GM18511 (cell line): ENCODE data around the gene KIF16B.
"Not testable (repeated sequence)": the region's sequence is repeated elsewhere in the genome, so short reads cannot be mapped to it uniquely, and the experiment has no call there.

ENCODE experiments used
- ATAC-seq: cut with Tn5 transposase; IDR thresholded peaks from one replicate; pipeline ENCODE4 v1.9.1; 2021; ENCODE audit warnings: mild to moderate bottlenecking, moderate library complexity; ENCODE audit not compliant: unreplicated experiment

The KIF16B gene

DNA sequence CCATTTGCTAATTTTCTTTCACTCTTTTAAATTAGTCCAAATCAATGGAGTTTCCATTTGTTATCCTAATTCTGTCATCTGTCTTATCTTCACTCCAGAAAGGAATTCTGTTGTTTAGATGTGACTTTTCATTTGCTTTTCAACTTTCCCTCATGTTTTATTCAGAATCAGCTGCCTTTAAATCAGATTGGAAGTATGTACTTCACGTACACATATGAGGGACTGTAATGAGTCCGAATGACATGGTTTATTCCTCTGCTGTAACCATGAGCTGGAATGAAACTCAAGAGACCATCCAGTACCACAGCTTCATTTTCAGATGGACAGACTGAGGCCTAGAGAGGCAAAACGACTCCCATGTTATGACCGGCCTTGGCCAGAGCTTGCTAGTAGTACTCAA lies 302.3 kb downstream of the KIF16B start:
- no peak for ATAC-seq

DNA sequence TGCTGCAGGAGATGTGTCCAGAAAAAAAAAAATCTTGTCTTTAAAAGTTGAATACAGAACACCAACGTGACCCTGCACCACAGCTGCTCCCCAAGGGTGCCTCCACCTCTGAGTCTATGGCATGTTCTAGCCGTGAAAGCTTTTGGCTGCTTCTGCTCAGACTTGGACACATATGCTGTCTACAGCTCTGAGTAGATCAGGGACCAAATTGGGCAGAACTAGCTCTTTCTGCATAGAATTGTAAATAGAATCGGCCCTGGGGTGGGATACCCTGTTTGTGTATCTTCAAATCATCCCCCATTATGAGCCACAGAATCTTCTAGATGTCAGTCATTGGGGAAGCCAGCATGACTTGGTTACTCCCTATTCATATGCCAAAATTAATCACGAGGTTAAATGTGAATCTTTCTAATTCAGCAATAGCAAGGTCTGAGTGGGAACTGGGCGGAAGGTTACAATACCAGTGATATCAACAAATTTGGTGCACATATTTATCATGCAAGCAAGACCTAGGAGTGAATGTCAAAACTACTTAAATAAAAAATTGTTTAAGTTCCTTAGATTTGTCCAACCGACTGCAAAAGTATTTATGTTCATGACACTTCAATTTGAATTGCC lies 302.8 kb downstream of the KIF16B start:
- no peak for ATAC-seq

DNA sequence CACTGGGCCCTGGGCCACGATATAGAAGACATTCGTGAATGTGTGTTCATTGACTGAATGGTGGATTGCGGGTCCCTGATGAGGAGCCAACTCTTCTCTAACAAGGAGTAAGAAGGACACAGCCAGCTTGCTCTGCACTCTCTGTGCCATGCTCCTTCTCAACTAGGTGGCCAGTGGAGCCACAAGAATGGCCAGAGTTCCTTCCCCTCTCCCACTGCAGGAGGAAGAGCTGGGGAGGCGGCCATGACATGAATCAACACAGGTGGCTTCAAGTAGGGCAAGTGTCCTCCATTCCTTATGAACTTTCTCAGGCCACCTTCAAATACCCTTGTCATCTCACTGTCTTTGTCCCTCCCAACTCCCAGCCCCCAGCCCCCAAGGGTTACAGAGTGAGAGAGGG lies 305.7 kb downstream of the KIF16B start:
- ATAC-seq = no peak

DNA sequence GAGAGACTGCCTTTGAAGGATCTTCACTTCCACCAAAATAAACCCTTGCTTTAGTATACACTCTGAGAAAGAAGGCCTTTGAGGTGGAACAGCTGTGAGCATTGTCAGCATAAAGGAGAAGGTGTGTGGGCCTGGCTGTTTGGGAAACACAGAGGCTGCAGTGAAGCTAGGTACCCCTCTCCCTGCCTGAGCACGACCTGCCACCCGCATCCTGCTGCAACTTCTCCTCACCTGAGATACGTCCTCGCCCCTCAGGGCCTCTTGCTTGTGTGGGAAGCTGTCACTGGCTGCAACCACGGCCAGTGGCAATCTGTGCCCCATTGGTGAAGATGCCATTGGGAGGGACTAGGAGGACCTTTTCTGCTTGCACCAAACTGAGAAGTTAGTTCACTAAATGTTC lies 307.9 kb downstream of the KIF16B start:
- ATAC-seq = no peak

DNA sequence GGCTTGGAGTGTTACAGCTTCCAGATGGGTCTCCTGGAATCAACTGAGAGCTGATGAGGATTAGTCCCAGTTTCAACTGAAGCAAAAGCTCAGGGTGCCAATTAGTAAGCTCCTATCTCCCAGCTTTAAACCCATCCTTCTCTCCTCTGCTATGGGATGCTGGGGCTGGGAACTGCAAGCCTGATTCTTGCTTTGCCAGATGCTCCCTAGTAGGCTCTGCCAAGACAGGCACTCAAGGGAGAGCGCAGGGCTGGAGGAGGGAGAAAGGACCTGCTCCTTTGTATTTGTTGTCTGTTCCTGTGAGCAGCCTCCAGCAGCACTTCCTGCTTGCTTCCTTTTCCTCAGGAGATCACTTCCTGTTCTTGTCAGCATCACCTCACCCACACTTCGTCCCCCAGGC lies 309.7 kb downstream of the KIF16B start:
- no peak for ATAC-seq

DNA sequence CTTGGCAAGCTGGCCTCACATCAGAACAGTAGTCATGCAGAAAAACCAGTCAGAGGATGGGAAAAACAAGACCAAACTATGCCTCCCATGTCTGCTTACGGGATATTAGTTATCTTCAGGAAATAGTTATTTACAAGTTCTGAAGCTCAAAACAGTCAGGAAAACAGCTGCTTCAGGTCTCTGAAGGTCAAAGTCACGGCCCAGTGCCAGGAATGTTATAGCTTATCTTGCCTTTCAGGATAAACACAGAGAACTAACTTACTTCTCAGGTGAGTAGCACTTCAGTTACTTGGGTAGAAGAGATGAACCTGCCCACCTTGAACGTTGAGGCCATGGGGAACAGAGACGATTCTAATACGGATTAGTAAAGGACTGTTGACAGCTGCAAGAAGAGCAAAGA lies 310.7 kb downstream of the KIF16B start:
- no peak for ATAC-seq

DNA sequence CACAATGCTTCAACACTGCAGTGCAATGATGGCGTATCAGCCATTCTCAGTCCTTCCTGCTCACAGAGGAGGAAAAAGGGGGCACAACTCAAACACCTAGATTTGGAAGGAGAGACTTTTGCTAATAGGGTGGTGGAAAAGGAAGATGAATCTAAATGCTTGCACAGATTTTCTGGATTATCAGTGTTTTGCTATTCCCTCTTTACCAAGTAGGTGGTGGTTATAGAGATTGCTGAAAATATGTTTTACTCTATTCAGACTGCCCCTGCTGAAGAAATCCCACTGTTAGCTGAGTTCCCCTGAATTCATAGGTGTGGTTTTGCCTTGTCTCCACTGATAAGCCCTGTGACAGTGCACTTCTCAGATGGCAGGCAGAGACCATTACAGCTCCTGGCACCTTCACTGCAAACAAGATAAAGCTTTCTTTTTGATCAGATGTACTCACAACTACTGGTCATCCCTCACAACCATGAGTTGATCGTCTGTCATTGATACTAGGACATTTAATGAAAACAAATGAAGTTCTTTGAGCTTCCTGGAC lies 311.4 kb downstream of the KIF16B start:
- ATAC-seq = no peak

DNA sequence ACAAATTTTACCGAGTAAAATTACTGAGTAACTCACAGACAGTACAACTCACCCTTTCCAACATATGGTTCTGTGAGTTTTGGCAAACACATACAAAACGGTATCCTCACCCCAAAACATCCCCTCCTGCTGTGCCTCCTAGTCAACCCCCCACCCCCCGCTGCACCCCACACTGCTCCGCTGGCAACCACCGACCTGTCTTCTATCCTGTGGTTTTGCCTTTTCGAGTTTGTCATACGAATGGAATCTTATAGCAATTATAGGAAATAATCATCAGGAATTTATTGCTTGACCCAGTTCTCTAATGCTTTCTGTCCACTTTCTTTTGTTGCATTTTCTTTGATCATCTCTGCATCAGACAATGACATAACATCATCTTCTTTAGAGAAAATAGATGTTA lies 312.3 kb downstream of the KIF16B start:
- no peak for ATAC-seq

DNA sequence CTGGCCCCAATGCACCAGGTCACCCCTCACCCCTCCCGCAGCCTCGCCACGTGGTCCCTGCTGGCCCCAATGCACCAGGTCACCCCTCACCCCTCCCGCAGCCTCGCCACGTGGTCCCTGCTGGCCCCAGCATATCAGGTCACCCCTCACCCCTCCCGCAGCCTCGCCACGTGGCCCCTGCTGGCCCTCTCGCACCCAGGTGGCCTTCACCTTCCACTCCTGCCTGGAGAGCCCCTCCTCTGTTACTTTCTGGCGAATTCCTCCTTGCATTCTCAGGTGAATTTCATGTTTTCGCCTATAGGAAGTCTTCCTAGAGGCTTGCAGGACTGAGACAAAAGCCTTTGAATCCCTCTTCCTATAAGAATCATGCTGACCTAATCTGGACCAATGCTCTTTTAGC lies 313.1 kb downstream of the KIF16B start:
- not testable (repeated sequence) for ATAC-seq

DNA sequence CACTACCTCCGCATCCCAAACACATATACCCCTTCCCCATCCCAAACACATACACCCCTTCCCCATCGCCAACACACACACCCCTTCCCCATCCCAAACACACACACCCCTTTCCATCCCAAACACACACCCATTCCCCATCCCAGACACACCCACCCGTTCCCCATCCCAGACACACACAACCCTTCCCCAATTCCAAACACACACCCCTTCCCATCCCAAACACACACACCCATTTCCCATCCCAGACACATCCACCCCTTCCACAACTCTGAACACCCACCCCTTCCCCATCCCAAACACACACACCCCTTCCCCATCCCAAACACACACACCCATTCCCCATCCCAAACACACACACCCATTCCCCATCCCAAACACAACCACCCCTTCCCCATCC lies 314.5 kb downstream of the KIF16B start:
- no peak for ATAC-seq

DNA sequence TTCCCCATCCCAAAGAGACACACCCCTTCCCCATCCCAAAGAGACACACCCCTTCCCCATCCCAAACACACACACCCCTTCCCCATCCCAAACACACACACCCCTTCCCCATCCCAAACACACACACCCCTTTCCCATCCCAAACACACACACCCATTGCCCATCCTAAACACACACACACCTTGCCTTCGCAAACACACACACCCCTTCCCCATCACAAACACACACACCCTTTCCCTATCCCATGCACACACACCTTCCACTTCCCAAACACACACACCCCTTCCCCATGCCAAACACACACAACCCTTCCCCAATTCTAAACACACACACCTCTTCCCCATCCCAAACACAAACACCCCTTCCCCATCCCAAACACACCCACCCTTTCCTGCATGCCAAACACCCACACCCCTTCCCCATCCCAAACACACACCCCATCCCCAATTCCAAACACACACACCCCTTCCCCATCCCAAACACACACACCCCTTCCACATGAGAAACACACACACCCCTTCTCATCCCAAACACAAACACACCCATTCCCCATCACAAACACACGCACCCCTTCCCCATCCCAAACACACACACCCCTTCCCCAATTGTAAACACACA lies 315.3 kb downstream of the KIF16B start:
- no peak for ATAC-seq

DNA sequence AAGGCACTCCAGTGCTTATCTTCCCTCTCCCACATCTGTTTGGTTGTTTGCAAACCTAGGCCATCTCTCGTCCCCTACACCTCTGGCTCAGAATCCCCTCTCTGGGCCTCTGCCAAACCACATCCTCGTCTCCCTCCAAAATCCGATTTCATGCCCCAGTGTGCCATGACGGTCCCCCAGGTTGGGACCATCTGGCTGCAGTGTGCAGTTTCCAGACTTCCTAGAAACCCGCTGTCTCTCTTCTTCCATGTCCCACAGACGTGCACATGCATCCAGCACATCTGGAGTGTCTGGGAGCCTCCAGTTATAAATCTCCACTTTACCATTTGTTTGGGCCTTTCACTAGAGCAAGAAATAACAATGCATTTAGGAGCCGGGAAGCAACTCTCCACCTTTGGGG lies 316.2 kb downstream of the KIF16B start:
- ATAC-seq = no peak

DNA sequence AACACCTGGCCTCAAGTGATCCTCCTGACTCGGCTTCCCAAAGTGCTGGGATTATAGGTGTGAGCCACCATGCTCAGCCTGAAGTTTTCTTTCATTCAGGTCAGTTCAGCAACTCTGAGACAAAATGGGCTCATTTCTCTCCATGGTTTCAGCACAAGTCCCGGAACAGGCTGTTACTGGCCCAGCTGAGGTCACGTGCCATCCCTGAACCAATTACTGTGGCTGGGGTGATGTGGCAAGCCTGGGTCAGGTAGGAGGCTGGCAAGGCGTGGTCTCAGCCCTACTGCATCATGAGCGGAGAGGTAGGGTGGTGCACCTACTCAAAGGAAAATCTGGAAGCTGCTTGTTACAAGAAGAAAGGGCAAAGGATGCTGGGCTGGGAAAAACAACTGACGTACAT lies 326.4 kb downstream of the KIF16B start:
- no peak for ATAC-seq

DNA sequence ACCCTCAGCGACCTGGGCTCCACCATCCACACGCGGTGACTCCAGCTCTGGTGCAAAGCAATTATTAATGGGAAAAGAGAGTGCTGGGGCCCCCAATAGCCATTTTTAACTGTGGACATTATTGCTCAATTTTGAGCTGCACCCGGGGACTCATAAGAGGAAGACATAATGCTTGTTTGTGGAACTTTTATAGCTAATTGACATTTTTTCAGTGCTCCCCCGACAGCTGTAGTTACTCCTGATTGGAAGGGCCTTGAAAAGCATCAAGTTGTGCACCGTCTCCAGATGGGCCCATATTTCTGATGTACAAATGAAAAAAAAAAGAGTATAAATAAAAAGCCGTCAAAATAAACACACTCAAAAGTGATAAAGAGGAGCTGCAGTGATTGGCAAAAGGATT lies 327.0 kb downstream of the KIF16B start:
- no peak for ATAC-seq

DNA sequence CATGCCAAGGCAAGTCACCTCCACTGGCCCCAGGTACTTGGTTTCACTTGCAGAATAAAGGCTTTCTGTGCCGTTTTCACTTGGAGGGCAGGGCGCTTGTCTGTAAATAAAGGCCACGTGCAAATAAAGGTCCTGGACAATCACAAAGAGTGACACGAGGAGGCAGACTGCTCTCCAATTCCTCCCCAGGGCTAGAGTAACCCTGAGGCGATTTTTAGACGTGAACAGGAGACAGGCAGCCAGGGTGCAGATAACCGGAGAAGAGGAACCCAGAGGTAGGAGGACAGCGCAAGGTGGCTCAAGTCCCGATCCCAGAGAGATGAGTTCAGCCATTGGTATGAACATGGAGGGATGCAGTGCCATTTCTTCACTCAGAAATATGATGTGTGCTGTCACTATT lies 327.4 kb downstream of the KIF16B start:
- no peak for ATAC-seq

DNA sequence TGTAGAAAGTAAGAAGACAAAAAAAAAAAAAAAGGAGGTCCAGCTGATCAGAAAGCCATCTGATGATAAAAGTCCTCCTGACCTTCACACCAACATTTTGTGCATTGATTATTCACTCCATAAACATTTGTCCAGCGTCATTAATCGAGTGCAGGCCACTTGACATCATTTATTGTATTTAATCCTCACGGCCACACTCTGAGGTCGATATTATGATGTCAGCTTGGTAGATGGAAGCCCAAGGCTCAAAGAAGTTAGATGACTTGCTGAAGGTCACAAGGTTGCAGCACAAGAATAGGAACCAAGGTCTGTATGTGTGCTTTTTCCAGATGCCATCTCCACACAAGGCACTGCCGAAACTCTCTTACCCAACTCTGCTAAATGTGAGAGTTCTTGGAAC lies 328.4 kb downstream of the KIF16B start:
- ATAC-seq = no peak

DNA sequence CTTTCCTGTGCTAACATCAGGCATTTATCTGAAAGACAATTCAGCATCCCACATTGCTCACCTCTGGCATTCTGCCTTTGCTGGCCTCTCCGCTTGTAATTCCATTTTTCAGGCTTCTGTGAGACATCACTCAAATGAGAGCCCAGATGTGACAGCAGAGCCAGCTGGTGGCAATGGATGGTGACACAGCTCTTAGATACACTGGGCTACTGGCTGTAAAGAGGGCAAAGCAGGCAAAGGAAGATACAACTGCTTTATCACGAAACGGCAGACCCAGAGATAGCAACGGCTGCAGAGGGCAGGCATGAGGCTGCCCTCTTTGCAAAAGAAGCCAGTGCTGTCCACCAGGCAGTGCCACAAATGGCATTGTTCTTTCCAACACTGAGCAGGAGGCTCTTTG lies 329.8 kb downstream of the KIF16B start:
- no peak for ATAC-seq

DNA sequence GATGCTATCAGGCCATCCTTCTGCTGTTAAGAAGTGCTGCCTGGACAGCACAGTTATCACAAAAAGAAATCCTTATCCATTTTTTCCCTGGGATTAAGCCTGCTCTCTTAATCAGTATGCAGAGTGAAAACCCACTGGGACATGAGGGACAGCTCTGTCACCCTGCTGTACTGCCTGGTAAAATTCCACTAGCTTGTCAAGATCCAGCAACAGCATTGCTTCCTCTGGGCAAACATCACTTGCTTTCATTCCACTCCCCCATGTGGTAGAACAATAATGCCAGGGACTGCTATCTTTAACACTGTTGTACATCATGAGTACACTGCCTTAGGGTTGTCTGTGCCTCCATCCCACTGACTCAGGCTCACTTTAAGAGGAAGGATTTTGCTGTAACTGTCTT lies 331.3 kb downstream of the KIF16B start:
- ATAC-seq = no peak

DNA sequence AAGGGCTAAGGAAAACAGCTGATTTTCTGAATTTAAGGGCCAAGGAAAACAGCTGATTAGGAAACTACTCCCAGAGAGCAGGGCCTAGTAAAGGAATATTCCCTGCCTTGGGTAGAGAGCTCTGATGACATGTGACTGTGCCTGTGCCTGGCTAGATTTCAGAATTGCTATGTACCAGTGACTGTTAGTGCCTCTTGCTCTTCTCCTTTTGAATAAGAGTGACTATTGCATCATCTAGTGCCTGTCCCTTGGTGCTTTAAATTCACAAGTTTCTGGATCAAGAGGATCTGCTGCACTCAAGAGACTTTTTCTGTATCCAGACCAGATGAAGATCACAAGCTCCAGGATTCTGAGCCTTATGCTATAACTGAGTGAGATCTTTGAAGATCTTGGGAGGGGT lies 332.9 kb downstream of the KIF16B start:
- ATAC-seq = no peak

DNA sequence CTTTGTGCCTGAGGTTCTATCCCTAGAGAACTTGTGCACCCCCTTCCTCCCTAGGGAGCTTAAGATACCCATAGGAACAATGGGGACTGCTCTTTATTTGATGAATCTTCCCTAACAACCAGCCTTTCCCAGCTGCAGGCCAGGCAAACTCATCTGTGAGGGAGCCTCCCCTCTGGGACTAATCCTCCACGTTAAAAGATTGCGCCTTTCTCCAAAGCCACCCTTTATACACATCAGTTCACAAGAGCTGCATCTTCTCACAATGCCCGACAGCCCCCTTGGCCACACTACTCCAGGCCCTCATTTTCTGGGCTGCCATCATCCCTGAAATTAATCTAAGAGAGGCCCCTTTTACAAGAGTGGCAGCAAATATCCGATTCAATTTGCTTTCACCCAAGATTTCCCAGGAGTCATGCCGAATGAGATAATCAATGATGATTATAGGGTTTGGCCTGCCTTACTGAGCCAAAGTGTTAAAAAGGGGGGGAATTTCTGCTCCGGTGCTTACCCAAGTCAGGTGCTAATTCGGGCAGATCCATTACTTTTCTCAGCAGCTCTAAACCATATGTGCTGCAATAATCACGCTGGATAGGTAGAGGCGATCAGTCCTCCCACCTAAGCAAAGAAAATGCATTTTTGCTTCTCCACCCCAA lies 336.5 kb downstream of the KIF16B start:
- ATAC-seq = no peak

DNA sequence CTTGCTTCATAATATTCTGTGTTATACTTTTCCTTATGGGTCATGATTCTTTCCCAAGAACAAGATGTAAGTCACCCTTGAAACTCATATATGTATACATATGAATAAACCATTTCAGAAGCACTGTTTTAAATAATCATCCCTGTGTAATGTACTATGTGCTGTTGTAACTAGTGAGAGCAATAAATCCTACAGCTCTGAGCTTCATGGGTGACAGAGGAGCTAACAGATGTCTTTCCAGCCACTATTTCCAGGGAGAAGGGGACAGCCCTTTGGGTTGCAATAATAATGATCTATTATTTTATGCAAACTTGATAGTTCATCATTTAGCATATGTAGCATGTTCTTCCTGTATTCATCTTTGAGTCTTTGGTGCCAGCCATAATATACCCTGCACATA lies 342.8 kb downstream of the KIF16B start:
- no peak for ATAC-seq

DNA sequence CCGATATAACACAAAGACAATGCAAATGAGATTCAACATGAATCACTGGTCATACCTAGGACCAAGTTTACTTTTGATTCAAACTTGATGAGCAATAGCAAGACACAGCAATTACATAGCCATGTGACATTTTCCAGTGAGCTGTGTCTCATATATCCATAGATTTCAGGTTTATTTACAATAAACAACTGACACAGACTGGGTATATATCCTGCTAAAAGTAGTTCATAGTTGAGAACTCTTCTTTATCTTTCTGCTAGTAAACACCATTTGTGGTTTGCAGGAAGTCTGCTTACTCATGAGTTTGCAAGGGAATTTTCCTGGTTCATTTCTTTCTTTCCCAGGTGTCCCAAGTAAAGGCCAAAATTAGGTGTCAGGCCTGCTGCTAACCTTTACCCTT lies 343.4 kb downstream of the KIF16B start:
- ATAC-seq = no peak
